ENCODE results near the gene CDK10. TPM values are rescaled to one million over a fixed set of nuclear protein-coding genes. Genes with fewer than 3 reads are reported as not detected.

Gene CDK10
- total RNA-seq, 1 donor from 2014 or later, result 40.5 TPM

GRCh38 chr16:89710709-89711564 is 24.4 kb downstream of the CDK10 start:
- Mint-ChIP-seq H3K4me1 (ENCODE audit: low read depth, unreplicated experiment) (peaks cover 2% of the 10 kb centered on the region), H3K9me3 (ENCODE audit: unreplicated experiment) (no peaks in the 10 kb centered on the region), H3K27ac (ENCODE audit: unreplicated experiment) (no peak overlapping the region), H3K27me3 (ENCODE audit: low read depth, unreplicated experiment) (no peaks in the 10 kb centered on the region), H3K36me3 (ENCODE audit: low read depth, unreplicated experiment) (no peaks in the 10 kb centered on the region), H3K4me3 (ENCODE audit: unreplicated experiment) (peak overlapping the region; percentile 27)
- H3K9ac ChIP-seq (ENCODE audit: low read length), result no peak overlapping the region
- no peak overlapping the region for H3K4me3 ChIP-seq (ENCODE audit: insufficient read depth, low read depth, low read length)
- DNase-seq (ENCODE audit: low read depth) (no peak), FAIRE-seq (no peak)
- TF ChIP-seq EZH2 (IDR thresholded peaks at IDR 0.05; ENCODE audit: insufficient read depth, low read length), result no peak
- TF ChIP-seq, protein P1, sequence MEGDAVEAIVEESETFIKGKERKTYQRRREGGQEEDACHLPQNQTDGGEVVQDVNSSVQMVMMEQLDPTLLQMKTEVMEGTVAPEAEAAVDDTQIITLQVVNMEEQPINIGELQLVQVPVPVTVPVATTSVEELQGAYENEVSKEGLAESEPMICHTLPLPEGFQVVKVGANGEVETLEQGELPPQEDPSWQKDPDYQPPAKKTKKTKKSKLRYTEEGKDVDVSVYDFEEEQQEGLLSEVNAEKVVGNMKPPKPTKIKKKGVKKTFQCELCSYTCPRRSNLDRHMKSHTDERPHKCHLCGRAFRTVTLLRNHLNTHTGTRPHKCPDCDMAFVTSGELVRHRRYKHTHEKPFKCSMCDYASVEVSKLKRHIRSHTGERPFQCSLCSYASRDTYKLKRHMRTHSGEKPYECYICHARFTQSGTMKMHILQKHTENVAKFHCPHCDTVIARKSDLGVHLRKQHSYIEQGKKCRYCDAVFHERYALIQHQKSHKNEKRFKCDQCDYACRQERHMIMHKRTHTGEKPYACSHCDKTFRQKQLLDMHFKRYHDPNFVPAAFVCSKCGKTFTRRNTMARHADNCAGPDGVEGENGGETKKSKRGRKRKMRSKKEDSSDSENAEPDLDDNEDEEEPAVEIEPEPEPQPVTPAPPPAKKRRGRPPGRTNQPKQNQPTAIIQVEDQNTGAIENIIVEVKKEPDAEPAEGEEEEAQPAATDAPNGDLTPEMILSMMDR (IDR thresholded peaks at IDR 0.05; ENCODE audit: insufficient read depth, low read depth, low read length), result no peak
- no peak overlapping the region for H3K4me2 ChIP-seq (ENCODE audit: low read length)
- H3K79me2 ChIP-seq (ENCODE audit: insufficient read depth, low read length), result peaks cover 2% of the 10 kb centered on the region
- H3K4me1 ChIP-seq (ENCODE audit: insufficient read depth, low read length), result peaks cover 3% of the 10 kb centered on the region
- no peaks in the 10 kb centered on the region for H3K27me3 ChIP-seq (ENCODE audit: insufficient read depth, low read length)
- H3K27ac ChIP-seq (ENCODE audit: low read depth, low read length), result no peak overlapping the region
- H3K36me3 ChIP-seq (ENCODE audit: insufficient read depth, low read length), result no peaks in the 10 kb centered on the region
- H2AFZ ChIP-seq (ENCODE audit: low read depth, low read length), result no peak overlapping the region
- no peaks in the 10 kb centered on the region for H3K9me3 ChIP-seq (ENCODE audit: insufficient read depth, low read depth, low read length)
- no peaks in the 10 kb centered on the region for H4K20me1 ChIP-seq (ENCODE audit: insufficient read depth, low read length)

DNA sequence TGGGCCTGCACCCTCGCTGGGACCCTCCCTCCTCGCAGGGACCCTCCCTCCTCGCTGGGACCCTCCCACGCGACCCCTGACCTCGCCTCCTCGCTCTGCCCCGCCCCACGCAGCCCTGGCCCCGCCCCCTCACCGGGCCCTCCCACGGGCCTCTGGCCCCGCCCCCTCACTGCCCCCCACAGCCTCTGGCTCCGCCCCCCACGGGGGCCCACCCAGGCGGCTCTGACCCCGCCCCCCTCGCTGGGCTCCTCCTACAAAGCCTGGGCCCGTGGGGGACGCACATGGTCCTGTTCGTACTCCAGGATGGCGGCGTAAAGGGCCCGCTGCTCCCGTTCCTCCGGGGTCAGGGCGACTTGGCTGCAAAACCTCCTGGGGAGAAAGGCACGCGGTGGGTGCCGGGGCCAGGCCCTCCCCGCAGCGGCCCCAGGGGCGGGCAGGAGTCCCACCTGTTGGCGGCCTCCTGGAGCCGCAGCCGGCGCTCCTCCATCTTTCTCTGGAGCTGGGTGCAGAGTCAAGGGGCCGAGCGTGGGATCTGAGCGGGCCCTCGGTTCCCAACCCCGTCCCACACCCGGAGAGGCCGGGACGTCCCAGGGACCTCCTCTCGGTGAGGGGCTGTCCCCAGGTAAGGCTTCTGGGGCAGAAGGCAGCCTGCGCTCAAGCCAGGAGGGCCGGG is 25.2 kb downstream of the CDK10 start:
- no peak for TF ChIP-seq EZH2 (IDR thresholded peaks at IDR 0.05; ENCODE audit: insufficient read depth, low read length)
- TF ChIP-seq, protein P1 (IDR thresholded peaks at IDR 0.05; ENCODE audit: insufficient read depth, low read depth, low read length), result no peak
- Histone ChIP-seq H3K4me1 (ENCODE audit: insufficient read depth, low read length) (peaks cover 3% of the 10 kb centered on the region), H2AFZ (ENCODE audit: low read depth, low read length) (peak overlapping the region; percentile 62), H3K4me3 (ENCODE audit: insufficient read depth, low read depth, low read length) (peak overlapping the region; percentile 60), H3K4me2 (ENCODE audit: low read length) (peak overlapping the region; percentile 87), H3K27ac (ENCODE audit: low read depth, low read length) (peak overlapping the region; percentile 6), H3K36me3 (ENCODE audit: insufficient read depth, low read length) (no peaks in the 10 kb centered on the region), H3K27me3 (ENCODE audit: insufficient read depth, low read length) (no peaks in the 10 kb centered on the region), H3K9ac (ENCODE audit: low read length) (peak overlapping the region; percentile 76), H3K79me2 (ENCODE audit: insufficient read depth, low read length) (peaks cover 2% of the 10 kb centered on the region), H3K9me3 (ENCODE audit: insufficient read depth, low read depth, low read length) (no peaks in the 10 kb centered on the region), H4K20me1 (ENCODE audit: insufficient read depth, low read length) (no peaks in the 10 kb centered on the region)
- peak overlapping the region; percentile 79 for H3K4me3 Mint-ChIP-seq (ENCODE audit: unreplicated experiment)
- H3K9me3 Mint-ChIP-seq (ENCODE audit: unreplicated experiment), result no peaks in the 10 kb centered on the region
- DNase-seq (ENCODE audit: low read depth) (no peak), FAIRE-seq (no peak)
- no peaks in the 10 kb centered on the region for H3K36me3 Mint-ChIP-seq (ENCODE audit: low read depth, unreplicated experiment)
- H3K27ac Mint-ChIP-seq (ENCODE audit: unreplicated experiment), result no peak overlapping the region
- peaks cover 2% of the 10 kb centered on the region for H3K4me1 Mint-ChIP-seq (ENCODE audit: low read depth, unreplicated experiment)
- H3K27me3 Mint-ChIP-seq (ENCODE audit: low read depth, unreplicated experiment), result no peaks in the 10 kb centered on the region
